Fibroblast of villous mesenchyme (primary cell): ENCODE data around the gene NCR2. TPM values are rescaled to one million over a fixed set of nuclear protein-coding genes. Genes with fewer than 3 reads are reported as not detected.
A peak's percentile ranks its signal among the peaks of the same experiment; 100 is the strongest.

ENCODE experiments used
- DNase-seq: peaks from one replicate; pipeline ENCODE4 v3.0.0-alpha.2; 2010; ENCODE audit warnings: low read depth
- H3K4me3 ChIP-seq: 2 replicates; pipeline ENCODE4 v1.5.1; 2011; ENCODE audit warnings: low read depth, mild to moderate bottlenecking, low read length
- total RNA-seq: library from RNA; depleted of rRNA; stranded (reverse); fragments of >200 nt; gene quantifications from 2 replicates; pipeline ENCODE4 v1.2.3, GENCODE V29; 2012
- TF ChIP-seq, protein P1 (sequence below): IDR thresholded peaks from 2 replicates; pipeline ENCODE4 v1.5.1; 2012; ENCODE audit warnings: low read depth, mild to moderate bottlenecking, low read length; ENCODE audit not compliant: insufficient read depth

The NCR2 gene
- total RNA-seq, 1 donor = not detected

DNA sequence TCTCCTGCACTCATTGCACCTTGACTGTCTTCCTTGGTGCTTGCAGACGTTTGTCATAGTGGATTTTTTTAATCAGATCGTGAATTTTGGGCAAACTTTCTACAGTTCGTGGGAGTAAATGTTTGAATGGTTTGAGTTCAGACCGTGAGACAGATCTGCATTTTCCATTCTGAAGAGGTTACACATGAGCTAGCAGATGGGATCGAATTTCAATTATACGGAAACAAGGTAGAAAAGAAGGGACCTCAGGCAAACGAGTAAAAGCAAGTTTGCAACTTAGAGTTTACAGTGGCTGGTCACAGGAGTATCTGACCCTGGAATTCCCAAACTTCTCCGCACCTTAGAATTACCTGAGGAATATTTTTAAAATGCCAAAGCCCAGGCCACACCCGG is 17.2 kb upstream of the NCR2 start:
- TF ChIP-seq, protein P1, sequence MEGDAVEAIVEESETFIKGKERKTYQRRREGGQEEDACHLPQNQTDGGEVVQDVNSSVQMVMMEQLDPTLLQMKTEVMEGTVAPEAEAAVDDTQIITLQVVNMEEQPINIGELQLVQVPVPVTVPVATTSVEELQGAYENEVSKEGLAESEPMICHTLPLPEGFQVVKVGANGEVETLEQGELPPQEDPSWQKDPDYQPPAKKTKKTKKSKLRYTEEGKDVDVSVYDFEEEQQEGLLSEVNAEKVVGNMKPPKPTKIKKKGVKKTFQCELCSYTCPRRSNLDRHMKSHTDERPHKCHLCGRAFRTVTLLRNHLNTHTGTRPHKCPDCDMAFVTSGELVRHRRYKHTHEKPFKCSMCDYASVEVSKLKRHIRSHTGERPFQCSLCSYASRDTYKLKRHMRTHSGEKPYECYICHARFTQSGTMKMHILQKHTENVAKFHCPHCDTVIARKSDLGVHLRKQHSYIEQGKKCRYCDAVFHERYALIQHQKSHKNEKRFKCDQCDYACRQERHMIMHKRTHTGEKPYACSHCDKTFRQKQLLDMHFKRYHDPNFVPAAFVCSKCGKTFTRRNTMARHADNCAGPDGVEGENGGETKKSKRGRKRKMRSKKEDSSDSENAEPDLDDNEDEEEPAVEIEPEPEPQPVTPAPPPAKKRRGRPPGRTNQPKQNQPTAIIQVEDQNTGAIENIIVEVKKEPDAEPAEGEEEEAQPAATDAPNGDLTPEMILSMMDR = no peak
- no peak overlapping the region for H3K4me3 ChIP-seq
- no peak for DNase-seq

DNA sequence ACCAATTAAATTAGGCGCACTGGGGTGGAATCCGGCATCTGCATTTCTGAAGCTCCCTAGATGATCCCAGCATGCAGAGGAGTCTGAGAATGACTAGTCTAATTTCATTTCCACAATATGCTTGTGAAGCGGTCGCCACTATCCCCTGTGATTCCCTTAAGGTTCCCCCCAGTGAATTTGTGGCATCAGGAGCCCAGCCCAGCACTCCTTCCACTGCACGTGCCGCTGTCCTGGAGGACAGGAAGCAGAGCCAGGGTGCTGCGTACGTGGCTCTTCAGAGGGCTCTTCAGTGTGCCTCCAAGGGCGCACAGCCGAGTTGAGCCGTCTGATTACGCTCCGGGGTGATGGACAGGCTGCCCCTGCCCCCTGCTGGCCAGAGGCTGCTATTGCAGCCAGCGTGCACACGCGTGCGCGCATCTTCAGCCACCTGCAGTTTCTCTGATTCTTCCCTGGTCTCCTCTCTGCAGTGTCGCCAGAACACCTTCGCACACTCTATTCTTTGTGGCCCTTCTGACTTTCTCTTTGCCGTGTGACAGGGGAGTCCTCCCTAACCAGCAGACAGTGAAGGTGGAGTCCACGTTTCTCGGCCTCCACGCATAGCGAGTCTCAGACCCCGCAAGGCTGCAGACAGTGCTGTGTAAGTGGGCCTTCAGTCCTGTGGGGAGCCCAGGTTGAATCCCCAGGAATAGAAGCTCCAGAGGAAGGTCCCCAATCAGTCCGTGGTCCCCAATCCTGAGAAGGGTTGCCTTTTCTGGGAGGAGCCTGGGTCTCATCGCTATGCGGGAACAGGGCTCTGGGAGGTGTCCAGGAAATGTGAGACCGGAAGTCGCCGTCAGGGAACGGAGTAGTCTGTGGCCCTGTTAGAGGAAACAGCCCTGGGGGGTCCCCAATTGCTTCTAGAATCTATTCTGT is 16.5 kb upstream of the NCR2 start:
- TF ChIP-seq, protein P1 = peak; percentile 100
- H3K4me3 ChIP-seq = peak overlapping the region; percentile 45
- peak; percentile 88 for DNase-seq

DNA sequence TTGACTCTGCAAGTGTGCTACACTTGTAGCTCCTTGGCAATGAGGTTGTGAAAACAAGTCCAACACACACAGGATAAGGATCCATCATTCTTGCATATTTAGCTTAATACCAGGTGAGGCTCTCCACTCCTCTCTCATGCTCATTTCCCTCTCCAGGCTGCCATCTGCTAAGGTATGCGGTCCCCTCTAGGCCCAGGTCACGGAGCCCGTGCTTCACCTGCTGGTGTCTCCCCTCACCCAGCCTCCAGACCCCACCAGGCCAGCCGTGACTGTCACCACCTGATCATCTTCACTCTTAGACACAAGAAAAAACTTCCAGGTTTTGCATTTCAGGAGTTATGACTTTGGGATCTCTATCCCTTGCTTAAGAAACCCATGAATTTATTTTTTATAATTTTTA is 14.2 kb upstream of the NCR2 start:
- TF ChIP-seq, protein P1 = no peak
- no peak for DNase-seq
- H3K4me3 ChIP-seq = no peak overlapping the region

DNA sequence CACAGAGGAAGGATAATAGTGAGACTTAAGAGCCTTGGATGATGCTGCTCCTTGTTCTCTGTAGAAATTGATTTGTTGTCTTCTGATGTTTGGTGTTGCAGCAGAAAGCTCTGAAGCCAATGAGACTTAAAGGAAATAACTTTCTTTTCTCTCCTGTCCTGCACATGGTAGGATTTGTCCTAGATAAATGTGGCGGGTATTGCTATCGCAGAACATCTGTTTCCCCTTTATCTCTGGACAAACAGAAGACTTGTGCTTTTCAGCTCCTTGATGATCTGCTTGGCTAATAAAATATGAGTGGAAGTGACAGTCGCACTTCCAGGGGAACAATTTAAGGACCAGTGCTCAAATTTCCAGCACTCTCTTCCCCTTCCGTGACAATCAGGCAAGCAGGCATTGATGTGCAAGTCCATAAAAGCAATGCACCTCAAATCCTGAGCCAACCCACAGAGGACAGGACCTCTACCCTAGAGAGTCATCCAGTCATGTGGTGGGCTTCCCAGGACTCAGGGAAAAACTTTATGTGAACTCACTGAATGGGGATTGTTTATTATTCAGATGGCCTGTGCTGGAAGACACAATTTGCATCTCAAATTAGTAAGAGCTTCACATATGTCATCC is 9.9 kb upstream of the NCR2 start:
- H3K4me3 ChIP-seq = no peak overlapping the region
- DNase-seq = no peak
- TF ChIP-seq, protein P1 = no peak

DNA sequence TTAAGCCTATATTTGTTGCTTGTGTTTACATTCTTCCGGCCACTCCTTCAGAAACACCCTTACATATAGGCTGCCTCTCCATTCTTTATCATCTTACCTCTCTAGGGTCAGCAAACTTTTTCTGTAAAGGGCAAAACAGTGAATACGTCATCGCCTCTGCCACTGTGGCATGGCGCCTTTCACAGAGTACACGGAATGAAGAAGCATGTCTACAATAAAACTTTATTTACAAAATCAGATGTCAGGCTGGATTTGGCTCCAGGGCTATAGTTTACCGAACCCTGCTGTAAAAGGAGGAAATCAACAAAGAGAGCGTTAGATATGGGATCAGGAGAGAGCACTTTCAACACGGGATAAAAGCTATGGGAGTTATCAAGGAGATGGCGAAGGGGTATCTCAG is 9.3 kb upstream of the NCR2 start:
- no peak for DNase-seq
- TF ChIP-seq, protein P1 = no peak
- no peak overlapping the region for H3K4me3 ChIP-seq

DNA sequence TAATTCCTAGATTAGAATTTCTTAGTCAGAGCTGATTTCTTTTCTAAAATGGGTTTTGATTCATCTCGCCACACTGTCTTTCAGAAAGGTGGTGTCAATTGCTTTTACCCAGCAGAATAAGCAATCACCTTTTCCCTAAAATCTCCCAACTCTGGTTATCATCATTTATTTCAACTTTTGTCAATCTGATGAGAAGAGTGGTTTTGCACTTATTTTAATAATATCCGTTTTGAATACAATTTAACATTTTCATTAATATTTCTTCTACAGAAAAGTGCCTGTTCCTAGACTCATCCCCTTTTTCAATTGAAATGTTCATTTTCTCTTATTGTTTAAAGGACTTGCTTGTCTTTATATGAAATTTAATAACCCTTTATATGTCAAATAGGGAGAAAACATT is 8.2 kb upstream of the NCR2 start:
- DNase-seq = no peak
- no peak overlapping the region for H3K4me3 ChIP-seq
- TF ChIP-seq, protein P1 = no peak
